ENCODE data around the gene SPEG. TPM values are rescaled to one million over a fixed set of nuclear protein-coding genes. Genes with fewer than 3 reads are reported as not detected.

Gene SPEG
- polyA plus RNA-seq, 4 donors, result 10.3 to 15.2 (median 13.3) TPM

- no peak for DNase-seq (ENCODE audit: low read depth in 4 of 4, low spot score in 3 of 4)
Measured at GRCh38 chr2:219422952-219423534, 11.6 kb upstream of the SPEG start.

DNA sequence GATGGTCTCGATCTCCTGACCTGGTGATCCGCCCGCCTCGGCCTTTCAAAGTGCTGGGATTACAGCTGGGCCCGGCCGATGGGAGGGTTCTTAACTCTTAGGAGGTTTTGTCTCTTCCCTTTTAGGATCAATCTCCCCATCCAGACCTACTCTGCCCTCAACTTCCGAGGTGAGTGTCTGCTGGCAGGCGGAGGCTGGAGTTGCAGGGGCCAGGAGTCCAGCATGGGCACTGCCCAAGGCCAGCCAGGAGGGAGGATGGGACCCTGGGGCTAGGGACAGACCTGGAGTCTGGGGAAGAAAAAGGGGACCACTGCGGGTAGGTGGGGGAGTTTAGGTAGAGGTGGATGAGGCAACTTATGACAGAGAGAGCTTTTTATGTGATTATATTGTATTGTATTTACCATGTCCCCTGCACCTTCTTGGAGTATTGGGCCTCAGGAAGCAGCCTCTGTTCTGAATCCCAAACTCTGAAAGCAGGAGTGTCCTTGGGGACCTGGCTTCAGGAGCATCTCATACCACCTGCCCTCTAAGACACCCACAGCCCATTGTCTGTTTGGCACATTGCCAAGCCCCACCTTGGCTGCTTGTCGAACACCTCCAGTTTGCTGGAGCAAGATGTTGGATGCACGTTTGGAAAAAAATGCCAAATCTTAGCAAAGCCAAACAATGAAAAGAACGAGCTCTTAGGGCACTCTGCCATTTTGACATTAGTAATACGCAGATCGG is 10.8 kb upstream of the SPEG start:
- no peak for DNase-seq (ENCODE audit: low read depth in 4 of 4, low spot score in 3 of 4)

DNA sequence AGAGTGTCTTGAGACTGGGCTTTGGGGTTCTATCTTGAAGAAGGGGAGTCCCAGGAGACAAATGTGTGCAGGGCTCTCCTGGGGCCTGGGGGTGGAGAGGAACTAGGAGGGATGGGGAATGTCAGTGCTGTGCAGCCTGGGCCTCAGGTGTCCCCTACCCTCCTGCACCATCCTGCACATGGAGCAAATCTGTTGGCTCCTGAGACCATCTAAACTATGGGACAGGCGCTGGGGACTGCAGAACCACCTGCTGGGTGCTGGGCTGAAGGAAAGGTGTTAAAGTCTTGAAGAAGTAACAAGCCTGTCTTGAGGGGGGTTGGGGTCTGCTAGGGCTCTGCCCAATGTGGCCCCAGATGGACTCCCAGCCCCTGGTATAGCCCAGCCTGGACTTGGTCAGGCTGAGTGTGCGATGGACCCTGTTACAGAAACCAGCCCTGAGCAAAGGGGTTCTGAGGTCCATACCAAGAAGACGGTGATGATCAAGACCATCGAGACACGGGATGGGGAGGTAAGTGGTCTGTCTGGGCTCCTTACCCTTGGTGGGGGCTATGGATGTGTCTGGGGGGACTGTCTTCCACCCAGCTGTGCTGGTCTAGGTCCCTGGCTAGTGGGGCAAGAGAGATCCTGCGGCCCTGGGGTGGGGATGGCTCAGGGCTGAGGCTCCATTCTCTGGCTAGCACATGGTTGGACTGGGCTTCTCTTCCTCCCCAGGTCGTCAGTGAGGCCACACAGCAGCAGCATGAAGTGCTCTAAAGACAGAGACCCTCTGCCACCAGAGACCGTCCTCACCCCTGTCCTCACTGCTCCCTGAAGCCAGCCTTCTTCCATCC is 9.2 kb upstream of the SPEG start:
- DNase-seq (ENCODE audit: low read depth in 4 of 4, low spot score in 3 of 4), result no peak

DNA sequence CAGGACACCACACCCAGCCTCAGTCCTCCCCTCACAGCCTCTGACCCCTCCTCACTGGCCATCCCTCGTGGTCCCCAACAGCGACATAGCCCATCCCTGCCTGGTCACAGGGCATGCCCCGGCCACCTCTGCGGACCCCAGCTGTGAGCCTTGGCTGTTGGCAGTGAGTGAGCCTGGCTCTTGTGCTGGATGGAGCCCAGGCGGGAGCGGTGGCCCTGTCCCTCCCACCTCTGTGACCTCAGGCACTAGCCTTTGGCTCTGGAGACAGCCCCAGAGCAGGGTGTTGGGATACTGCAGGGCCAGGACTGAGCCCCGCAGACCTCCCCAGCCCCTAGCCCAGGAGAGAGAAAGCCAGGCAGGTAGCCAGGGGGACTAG is 8.6 kb upstream of the SPEG start:
- DNase-seq (ENCODE audit: low read depth in 4 of 4, low spot score in 3 of 4), result no peak

DNA sequence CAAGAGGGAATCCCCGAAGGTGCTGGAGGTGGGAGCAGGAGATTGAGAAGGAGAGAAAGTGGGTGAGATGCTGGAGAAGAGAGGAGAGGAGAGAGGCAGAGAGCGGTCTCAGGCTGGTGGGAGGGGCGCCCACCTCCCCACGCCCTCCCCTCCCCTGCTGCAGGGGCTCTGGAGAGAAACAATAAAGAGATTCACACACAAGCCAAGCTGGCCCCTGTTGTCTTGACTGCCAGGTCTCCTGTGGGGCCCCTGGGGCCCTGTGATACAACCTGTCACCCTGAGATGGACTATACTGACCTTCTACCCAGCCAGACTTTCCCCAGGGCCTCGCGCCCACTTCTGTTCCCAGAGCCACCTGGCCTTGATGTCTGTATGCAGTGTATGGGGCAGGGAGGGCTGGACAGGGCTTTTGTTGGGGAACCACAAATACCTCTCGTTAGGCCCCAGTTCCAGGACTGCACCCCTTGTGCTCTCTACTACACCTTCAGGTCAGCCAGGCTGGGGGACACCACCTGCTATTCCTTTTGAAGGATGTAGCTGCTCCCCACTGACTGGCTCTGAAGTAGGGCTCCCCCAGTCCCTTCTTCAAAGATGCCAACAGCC is 8.0 kb upstream of the SPEG start:
- no peak for DNase-seq (ENCODE audit: low read depth in 4 of 4, low spot score in 3 of 4)

- no peak for DNase-seq (ENCODE audit: low read depth in 4 of 4, low spot score in 3 of 4)
Measured at GRCh38 chr2:219428469-219428868, 6.2 kb upstream of the SPEG start.

DNA sequence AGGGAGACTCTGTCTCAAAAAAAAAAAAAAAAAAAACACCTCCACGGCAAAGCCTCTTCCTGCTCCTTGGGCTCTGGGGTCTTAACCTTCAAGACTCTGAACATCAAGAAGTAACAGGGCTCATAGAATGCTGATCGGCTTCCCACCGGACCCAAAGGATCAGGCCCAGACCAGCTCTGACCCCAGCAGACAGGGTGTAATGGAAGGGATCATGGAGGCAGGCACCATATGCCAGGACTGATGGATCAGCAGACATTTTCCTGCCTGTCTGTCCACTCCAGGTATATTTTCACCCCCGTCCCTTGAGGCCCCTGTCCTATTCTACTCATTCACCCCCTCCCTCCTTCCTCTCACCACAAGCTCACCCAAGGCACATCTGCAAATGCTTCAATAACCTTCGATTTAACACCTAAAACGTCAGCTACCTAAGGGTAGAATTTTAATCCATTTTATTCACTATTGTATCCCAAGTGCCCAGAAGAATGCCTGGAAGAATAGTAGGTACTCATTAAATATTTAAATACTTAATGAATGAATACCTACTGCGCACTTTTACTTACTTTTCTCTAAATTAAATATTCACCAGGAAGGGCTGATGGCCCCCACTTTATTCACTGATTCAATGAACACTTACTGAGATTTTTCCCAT is 4.6 kb upstream of the SPEG start:
- no peak for DNase-seq (ENCODE audit: low read depth in 4 of 4, low spot score in 3 of 4)

DNA sequence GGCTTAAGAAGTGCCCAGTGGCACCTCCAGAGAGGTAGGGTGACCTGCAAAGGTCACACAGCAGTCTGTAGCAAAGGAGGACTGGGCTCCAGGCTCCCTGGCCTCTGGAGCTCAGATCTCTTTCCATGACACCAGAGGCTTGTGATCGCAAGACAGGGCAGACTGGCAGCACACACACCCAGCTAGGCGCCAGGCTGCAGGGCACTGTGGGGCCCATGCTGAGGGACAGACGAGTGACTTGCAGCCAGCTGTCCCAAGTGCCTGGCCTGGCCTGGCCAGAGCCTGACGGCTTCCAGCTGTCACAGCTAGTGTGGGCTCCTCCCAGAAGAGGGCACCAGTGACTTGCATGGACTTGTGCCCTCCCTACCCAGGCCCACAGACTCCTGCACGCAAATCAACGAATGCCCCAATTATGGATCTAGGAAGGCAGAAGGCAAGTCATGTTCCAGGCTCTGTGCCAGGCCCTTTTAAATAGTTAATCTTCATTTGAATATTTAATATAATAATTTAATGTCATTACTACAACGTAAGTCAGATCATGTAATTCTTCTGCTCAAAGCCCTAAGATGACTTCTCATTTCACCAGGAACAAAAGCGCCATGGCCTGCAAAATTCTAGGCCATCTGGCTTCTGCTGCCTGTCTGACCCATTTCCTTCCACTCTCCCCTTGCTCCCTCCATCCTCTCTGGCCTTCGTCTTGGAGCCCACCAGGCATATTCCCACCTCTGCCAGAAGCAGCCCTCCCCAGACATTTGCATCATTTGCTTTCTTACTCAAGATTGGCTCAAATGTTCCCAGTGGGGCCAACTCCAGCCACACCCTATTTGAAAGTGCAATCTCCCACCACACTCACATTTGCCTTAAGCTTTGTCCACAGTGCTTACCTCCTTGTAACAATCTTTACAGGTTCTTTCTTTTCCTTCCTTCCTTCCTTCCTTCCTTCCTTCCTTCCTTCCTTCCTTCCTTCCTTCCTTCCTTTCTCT is 3.7 kb upstream of the SPEG start:
- no peak for DNase-seq (ENCODE audit: low read depth in 4 of 4, low spot score in 3 of 4)

DNA sequence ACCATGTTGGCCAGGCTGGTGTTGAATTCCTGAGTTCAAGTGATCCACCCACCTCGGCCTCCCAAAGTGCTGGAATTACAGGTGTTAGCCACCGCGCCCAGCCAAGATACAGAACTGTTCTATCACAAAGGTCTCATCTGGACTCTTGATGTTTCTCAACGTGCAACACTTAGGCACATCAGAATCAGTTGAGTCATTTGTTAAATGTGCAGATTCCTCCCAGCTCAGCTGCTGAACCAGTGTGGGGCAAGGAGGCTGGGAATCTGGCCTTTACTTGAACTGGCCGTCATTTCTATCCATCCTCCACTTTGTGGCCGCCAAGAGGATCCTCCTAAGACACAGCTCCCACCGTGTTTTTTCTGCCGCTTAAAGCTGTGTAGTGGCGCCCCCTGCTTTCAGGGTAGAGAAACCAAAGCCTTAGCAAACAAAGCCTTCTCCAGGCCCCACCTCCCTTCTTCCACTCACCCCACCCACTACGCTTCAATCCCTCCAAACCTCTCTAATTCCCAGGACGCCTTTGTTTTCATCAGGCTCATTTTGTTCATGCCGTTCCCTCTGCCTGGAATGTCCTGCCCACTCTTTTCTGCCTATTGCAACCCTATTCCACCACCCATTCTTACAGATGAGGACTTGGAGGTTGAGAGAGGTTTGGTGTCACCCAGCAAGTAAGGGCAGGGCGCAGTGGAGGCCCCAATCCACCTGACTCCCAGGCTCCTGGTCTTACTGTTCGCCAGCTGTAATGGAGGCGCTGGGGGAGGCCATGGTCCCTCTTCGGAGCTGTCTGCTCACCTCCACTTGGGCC is 776 bp upstream of the SPEG start:
- DNase-seq (ENCODE audit: low read depth in 4 of 4, low spot score in 3 of 4), result no peak

DNA sequence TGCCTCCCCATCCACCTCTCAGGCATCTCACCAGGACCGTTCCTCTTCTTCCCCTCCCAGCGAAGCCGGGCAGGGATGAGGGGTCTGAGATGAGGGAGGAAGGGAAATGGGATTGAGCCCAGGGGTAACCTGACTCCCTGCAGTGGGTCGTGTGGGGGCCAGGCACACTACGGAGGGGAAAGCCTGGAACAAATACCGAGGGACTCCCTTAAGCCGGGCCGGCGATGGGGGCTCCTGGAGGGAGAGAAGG is 250 bp upstream of the SPEG start:
- no peak for DNase-seq (ENCODE audit: low read depth in 4 of 4, low spot score in 3 of 4)

DNA sequence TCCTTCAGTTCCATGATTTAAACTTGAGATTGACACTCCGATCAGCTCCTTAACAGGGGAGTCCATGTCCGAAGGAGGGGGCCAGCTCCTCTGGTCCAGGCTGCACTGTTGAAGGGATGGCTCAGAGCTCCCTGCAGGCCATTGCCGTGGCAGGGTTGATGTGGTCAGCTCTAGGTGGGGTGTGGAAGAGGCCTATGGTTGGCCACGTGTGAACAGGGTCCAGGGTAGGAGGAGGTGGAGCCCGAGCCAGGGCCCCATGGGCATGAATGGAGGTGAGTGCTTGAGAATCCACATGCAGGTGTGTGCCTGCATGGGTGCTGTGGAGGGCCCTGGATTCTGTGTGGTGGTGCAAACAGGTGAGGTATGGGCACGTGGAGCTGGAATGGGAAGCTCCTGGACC is 1.1 kb downstream of the SPEG start:
- no peak for DNase-seq (ENCODE audit: low read depth in 4 of 4, low spot score in 3 of 4)

DNA sequence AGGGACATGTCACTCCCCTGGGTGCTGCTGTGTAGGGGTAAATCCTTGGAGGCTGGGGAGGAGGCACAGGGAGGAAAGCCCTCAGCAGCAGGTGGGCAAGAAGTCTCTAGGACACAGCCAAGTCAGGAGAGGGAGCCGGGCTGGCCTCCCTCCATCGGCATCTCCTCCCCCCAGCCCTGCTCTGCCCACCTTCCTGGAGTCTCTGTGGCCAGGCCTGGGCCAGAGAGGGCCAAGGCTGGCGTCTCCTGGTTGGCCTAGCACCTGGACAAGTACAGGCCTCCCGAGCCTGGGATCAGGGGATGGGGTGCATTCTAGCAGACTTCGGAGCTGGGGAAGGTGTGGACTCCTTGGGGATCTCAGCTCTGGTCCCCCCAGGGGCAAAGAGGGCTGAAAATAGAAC is 1.8 kb downstream of the SPEG start:
- DNase-seq (ENCODE audit: low read depth in 4 of 4, low spot score in 3 of 4), result no peak

DNA sequence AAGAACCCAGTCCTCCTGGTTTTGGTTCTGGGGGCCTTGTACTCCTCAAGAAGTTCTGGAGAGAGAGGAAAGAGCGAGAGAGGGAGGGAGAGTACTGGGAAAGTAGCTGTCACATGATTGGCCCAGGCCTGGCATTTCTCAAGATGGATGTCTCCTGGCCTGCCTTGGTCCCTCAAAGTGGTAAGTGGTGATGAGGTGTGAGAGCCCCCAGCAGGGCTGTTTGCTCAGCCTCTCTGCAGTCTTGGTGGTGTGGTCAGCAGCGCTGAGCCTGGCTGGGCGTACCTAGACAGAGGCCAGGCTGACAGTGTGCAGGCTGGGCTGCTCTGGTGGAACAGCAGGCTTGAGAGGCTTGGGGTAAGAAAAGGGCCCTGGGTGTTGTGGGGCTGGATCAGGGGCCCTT is 2.5 kb downstream of the SPEG start:
- DNase-seq (ENCODE audit: low read depth in 4 of 4, low spot score in 3 of 4), result no peak

DNA sequence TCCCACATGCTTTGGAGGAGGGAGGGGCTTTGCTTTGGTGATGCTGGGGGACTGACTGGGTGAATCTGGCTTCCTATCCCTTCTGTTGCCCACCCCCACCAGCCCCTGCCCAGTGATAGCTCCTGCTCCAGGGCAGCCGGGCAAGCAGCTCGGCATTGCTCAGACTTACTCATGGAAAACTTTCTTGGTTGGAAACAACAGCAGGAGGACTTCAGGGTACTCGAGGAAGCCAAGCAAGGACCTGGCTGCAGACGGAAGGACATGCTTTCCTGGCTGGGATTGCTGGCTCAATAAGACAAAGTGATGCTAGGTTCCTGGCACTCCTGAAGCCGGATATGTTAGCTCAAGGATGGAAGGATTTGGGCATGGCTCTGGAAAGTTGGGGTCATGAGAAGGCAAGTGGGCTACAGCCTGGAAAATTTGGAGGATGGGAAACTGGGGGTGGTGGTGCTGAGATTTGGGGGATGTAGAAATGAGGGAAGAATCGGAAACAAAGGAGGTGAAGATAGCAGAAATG is 3.1 kb downstream of the SPEG start:
- DNase-seq (ENCODE audit: low read depth in 4 of 4, low spot score in 3 of 4), result no peak

DNA sequence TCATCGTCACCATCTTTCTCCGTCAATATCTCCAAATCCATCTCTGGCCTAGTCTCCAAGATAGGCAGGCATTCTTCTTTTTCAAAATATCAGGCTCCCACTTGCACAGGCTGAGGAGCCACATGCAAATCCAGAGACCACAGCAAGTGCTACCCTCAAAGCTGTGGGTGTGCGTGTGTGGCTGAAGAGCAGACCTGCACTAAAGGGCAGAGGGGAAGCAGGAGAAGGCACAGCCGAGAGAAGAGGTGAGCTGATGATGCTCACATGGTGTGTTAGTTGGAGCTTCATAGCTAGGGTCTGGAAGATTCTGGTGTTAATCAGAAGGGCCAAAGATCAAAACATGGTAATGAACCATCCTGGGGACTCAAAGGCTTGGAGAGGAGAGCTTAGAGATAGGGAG is 3.8 kb downstream of the SPEG start:
- no peak for DNase-seq (ENCODE audit: low read depth in 4 of 4, low spot score in 3 of 4)

DNA sequence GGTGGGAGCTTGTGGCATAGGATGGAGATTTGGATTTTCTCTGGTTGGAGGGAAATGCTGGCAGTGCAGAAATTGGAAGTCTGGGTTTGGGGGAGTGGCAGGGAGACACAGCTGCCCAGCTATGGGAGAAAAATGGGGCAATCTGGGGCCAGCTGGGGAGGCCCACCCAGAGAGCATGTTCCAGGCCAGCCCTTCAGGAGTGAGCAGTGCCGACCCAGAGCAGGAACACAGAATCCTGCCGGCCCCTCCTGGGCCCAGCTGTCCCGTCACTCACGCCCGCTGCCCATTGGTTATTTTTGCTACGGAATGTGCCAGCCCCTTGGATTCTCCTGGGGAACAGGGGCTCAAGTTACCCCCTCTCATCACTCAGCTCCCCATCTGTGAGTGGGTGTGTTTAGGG is 4.9 kb downstream of the SPEG start:
- DNase-seq (ENCODE audit: low read depth in 4 of 4, low spot score in 3 of 4), result no peak

GRCh38 chr2:219440388-219441256 is 6.0 kb downstream of the SPEG start:
- DNase-seq (ENCODE audit: low read depth in 4 of 4, low spot score in 3 of 4), result no peak
